Lung (tissue), 12 donors: ENCODE data around the gene CDH4. TPM values are rescaled to one million over a fixed set of nuclear protein-coding genes. Genes with fewer than 3 reads are reported as not detected.

Source experiments
- ATAC-seq: fragments of 200-7000 bp; cut with Tn5 transposase; one replicate; pipeline ENCODE4 v1.9.1; 2020; ENCODE audit warnings: moderate number of reproducible peaks; ENCODE audit not compliant: insufficient read depth, low FRiP score
- DNase-seq, 3 donors: peaks; one replicate each; pipeline ENCODE4 v3.0.0-alpha.2; 2013 to 2017
- H3K27ac ChIP-seq, 2 donors: one replicate each; pipeline ENCODE4 v1.5.1; 2013; ENCODE audit warnings: mild to moderate bottlenecking in 2 of 2, moderate library complexity in 2 of 2, control low read depth in 1 of 2, inconsistent platforms in 1 of 2, low read depth in 1 of 2, low read length in 1 of 2
- H3K27me3 ChIP-seq, 3 donors: one replicate each; pipeline ENCODE4 v1.5.1; 2013; ENCODE audit warnings: low read length in 2 of 3; ENCODE audit not compliant: control insufficient read depth in 3 of 3, insufficient read depth in 3 of 3
- H3K36me3 ChIP-seq, 4 donors: one replicate each; pipeline ENCODE4 v1.5.1; 2013; ENCODE audit warnings: low read length in 4 of 4, mild to moderate bottlenecking in 1 of 4, moderate library complexity in 1 of 4; ENCODE audit not compliant: control insufficient read depth in 4 of 4, insufficient read depth in 4 of 4
- H3K4me1 ChIP-seq, 5 donors: one replicate each; pipeline ENCODE4 v1.5.1; 2013; ENCODE audit warnings: low read length in 5 of 5, mild to moderate bottlenecking in 2 of 5, moderate library complexity in 1 of 5; ENCODE audit not compliant: control insufficient read depth in 5 of 5, insufficient read depth in 5 of 5
- H3K4me3 ChIP-seq: one replicate; pipeline ENCODE4 v1.5.1; 2013; ENCODE audit warnings: mild to moderate bottlenecking, control low read depth, moderate library complexity
- H3K9ac ChIP-seq, 2 donors: one replicate each; pipeline ENCODE4 v1.5.1; 2013; ENCODE audit warnings: low read length in 2 of 2, control low read depth in 1 of 2; ENCODE audit not compliant: insufficient read depth in 1 of 2
- H3K9me3 ChIP-seq, 4 donors: one replicate each; pipeline ENCODE4 v1.5.1; 2013; ENCODE audit warnings: low read length in 3 of 4, mild to moderate bottlenecking in 1 of 4, moderate library complexity in 1 of 4; ENCODE audit not compliant: control insufficient read depth in 4 of 4, insufficient read depth in 3 of 4
- WGBS, 2 donors: extraction: QIAGEN DNeasy Blood & Tissue Kit; methylation state at CpG; one replicate each; pipeline ENCODE4 v1.1.7; 2013; 5-methylcytosine and 5-hydroxymethylcytosine counted together
- polyA plus RNA-seq, 2 donors: library from polyadenylated mRNA; stranded (reverse); fragments of 200-250 nt; gene quantifications; one replicate each; pipeline ENCODE4 v1.2.1, GENCODE V29; 2013
- total RNA-seq, 2 donors: library from RNA; depleted of rRNA in 1 of 2; stranded (reverse); fragments of >200 nt in 1 of 2; gene quantifications; one replicate each; pipeline ENCODE4 v1.2.1, GENCODE V29; 2014 to 2021
- TF ChIP-seq, protein P1 (sequence below): IDR thresholded peaks from 2 replicates; pipeline ENCODE4 v1.5.1; 2012; ENCODE audit warnings: mild to moderate bottlenecking; ENCODE audit errors: control extremely low read depth, extremely low read depth
- donor health status: control.
- donor health status: control.
- donor health status: Bipolar disorder and iron deficiency.
- donor health status: healthy.
- donor health status: DM: yes; HTN: yes; CAD: no.

CDH4 gene
- total and polyA plus RNA-seq, 4 donors: 0.10 to 2.1 (median 0.34) TPM

DNA sequence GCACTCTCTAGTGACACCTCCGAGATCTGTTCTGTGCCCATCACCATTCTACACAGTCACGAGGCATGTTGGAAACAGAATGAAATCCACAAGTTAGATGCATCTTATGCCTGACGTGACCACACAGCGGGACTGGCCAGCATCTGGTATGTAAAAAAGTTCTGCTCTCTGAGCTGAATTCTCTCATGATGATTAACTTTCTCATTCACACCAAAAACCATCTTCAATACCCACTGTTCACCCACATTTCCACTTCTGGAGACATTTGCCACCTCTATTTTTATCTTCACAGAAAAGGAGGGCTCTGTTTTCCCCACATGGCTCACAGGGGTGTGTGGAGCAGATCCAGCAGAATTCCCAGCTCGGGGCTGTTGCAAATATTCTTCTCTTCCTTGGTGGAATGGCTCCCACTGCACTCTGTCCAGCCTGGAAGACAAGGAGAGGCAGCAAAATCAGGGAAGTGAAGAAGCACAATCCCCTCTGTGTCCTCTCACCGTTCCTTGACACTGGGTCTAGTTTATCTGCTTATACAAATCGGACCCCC, 510.2 kb downstream of the CDH4 start:
- H3K27me3 ChIP-seq: peaks cover 0 to 13% (median 0%) of the 10 kb centered on the region in 3 donors
- ATAC-seq: no peak
- no peaks in the 10 kb centered on the region for H3K4me1 ChIP-seq
- TF ChIP-seq, protein P1, sequence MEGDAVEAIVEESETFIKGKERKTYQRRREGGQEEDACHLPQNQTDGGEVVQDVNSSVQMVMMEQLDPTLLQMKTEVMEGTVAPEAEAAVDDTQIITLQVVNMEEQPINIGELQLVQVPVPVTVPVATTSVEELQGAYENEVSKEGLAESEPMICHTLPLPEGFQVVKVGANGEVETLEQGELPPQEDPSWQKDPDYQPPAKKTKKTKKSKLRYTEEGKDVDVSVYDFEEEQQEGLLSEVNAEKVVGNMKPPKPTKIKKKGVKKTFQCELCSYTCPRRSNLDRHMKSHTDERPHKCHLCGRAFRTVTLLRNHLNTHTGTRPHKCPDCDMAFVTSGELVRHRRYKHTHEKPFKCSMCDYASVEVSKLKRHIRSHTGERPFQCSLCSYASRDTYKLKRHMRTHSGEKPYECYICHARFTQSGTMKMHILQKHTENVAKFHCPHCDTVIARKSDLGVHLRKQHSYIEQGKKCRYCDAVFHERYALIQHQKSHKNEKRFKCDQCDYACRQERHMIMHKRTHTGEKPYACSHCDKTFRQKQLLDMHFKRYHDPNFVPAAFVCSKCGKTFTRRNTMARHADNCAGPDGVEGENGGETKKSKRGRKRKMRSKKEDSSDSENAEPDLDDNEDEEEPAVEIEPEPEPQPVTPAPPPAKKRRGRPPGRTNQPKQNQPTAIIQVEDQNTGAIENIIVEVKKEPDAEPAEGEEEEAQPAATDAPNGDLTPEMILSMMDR: no peak
- H3K27ac ChIP-seq: no peak overlapping the region
- H3K9ac ChIP-seq: no peak overlapping the region
- H3K4me3 ChIP-seq: no peak overlapping the region
- DNase-seq: no peak
- 73 to 84% methylated on average over 7 of the region's 7 CpGs for WGBS, 2 donors
- no peaks in the 10 kb centered on the region for H3K9me3 ChIP-seq
- H3K36me3 ChIP-seq: no peaks in the 10 kb centered on the region

DNA sequence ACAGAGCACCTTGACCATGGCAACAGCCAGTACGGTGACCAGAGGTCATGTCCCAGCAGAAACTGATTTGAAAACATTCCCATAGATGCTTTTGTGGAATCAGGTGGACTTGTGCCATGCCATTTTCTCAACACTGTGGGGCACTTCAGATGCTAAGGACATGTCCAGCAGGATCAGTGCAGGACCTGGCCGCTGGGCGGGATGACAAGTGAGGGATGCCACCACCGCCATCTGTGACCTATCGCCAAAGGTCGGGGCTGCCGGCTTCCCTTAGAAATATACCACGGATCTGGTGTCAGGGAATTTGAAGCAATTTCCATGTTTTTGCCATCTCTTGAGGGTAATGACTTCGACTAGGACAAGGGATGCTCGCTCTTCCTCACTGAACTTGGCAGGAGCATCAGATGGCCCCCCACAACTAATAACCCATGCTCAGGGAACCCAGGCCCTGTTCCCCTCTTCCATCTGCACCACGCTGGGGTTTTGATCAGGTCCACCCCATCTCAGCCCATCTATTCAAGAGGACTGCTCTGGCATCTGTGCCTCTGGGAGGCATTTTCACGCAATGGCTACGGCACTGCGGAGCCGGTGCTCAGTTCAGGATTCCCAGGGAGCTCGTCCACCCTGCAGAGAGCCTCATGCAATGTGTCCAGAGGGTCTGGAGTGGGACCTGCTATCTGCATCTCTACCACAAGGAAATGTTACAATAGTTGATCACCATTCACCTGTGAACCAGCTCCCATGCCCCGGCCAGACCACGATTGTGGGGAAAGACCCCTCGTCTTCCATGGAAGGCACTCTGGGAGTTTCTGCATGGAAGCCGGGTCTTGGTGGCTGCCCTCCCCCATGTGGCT, 511.1 kb downstream of the CDH4 start:
- Histone ChIP-seq H3K9ac (no peak overlapping the region), H3K4me1 (no peaks in the 10 kb centered on the region), H3K9me3 (no peaks in the 10 kb centered on the region), H3K27ac (no peak overlapping the region), H3K36me3 (no peaks in the 10 kb centered on the region), H3K27me3 (peaks cover 0 to 15% (median 0%) of the 10 kb centered on the region in 3 donors), H3K4me3 (no peak overlapping the region)
- WGBS, 2 donors: 84 to 90% methylated on average over 20 of the region's 20 CpGs
- TF ChIP-seq, protein P1: no peak
- ATAC-seq: no peak
- no peak for DNase-seq

DNA sequence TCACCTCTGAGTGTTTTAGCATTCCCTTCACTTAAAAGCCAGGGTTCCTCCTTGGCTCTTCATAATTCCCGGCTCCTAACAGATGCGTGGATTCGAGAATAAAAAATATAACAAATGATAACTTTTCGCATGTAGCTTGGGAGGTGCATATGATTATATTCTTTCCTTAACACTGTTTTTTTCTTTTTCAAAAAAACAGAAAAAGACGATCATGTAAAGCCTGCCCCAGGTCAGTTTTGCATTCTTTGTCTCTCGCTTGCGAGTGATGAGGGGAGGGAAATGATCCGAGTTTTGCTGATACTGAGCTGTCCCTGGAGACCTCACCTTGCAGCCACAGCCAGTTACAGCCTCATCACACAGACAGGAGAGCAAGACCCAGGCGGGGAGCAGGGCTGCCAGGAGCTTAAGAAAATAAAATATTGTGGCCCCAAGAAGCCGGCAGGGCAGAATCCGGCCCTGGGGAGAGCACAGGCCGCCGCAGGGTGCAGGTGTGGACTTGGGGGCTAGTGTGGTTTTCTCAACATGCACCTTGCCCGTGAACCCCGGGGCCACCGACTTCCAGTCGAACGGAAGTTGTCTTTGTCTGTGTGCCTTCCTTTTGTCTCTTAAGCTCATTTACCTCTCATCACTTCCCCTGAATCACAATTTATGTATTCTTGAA, 511.8 kb downstream of the CDH4 start:
- H3K4me3 ChIP-seq: no peak overlapping the region
- DNase-seq: no peak
- ATAC-seq: no peak
- H3K27me3 ChIP-seq: peaks cover 0 to 18% (median 0%) of the 10 kb centered on the region in 3 donors
- 76 to 83% methylated on average over 18 of the region's 18 CpGs for WGBS, 2 donors
- H3K27ac ChIP-seq: no peak overlapping the region
- H3K4me1 ChIP-seq: no peaks in the 10 kb centered on the region
- TF ChIP-seq, protein P1: no peak
- no peaks in the 10 kb centered on the region for H3K36me3 ChIP-seq
- no peaks in the 10 kb centered on the region for H3K9me3 ChIP-seq
- no peak overlapping the region for H3K9ac ChIP-seq
